ENCODE results near the gene ACSS2.
"Not testable (repeated sequence)": the region's sequence is repeated elsewhere in the genome, so short reads cannot be mapped to it uniquely, and the experiment has no call there.

The ACSS2 gene

DNA sequence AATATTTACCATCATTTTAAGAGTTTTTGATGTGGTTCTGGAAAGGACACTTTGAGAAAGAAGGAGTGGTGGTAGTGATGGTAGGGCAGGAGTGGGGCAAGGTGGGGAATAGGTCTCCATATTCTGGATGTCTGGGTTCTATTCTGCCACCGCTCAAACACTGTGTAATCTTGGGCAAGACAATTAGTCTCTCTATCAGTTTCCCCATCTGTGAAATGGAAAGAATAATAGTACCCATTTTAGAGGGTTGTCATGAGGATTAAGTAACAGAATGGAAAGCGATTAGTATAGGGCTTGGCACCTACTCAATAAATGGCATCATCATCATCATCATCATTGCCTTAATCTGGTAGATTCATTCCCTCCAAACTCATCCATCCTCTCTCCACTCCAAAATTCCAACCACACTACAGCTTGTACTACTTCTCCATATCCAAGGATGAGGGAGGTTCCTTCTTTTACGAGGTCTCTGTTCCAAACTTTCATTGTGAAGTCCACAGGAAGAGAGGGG lies 2.8 kb upstream of the ACSS2 start:
- DNase-seq (ENCODE audit: low read depth, low spot score) = no peak

DNA sequence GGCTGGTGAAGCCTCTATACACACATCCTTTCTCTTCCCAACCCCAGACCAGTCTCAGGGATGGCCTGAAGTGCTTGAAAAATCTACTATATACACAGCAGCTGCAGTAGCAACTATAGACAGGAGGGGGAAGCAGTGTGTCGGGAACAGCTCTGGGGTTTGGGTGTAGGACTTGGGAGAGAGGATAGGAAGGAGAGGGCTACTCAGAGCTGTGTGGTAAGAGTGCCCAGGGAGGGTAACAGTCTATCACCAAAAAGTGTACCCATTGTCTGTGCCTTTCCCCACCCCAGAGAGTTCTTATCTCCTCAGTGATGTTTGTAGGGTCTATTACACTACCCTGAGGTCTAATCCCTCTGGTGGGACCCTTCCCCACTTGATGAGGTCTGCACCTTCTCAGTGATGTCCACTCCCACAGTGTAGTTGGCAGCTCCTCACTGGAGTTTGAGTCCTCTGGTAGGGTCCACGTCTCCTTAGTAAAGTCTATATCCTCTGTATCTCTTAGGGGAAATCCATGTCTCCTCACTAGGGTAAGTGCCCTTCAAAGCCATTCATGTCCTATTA lies 2.2 kb upstream of the ACSS2 start:
- no peak for DNase-seq (ENCODE audit: low read depth, low spot score)

DNA sequence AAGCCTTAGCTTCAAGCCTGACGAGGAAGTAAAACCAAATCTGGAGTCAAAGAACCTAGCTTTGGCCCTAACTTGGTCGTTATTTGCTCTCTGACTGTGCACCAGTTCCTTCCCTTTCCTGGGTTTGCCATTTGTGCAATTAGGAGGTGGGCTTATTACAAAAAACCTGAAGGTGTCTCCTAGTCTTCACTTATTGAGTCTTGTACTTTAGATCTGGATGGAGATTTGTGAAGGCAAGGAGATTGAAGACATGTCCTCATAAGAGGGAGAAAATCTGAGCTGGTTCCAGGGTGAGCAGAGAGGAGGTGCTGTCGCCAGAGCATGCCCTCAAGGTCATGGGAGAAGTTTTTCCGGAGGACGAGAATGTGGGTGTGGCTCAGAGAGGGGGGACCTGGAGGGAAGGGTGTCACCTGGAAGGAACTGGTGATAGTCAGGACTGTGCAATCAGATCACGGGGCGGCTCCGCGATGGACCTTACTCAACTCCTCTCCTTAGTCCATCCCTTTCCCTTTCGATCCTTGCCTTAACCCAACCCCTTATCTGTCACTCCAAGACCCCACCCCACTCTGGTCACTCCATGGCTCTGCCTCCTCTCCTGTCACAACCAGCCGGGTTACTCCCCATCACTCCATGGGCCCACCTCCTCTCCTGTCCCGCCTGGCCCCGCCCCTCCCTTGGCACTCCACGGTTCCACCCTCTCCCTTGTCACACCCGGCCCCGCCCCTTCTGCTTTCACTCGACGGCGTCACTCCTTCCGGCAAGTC lies 588 bp upstream of the ACSS2 start:
- DNase-seq (ENCODE audit: low read depth, low spot score) = no peak

DNA sequence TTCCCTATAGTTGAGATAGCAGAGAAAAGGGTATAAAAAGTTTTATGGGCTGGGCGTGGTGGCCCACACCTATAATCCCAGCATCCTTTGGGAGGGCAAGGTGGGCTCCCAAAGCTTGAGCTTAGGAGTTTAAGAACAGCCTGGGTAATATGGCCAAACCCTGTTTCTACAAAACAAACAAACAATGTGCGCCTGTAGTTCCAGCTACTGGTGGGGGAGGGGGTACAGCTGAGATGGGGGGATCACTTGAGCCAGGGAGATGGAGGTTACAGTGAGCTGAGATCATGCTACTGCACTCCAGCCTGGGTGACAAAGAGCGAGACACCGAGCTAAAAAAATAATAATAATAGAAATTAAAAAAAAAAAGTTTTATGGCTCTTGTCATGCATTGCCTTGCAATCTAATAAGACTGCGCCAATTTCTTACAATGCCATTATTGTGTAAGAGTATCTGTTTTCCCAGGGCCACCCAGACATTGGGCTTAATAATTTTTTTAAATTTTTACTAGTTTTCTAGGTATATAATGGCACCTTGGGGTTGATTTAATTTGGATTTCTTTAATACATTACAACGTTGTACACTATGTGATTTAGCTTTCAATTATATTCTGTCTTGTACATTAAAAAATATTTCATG lies 3.9 kb downstream of the ACSS2 start:
- no peak for DNase-seq (ENCODE audit: low read depth, low spot score)

DNA sequence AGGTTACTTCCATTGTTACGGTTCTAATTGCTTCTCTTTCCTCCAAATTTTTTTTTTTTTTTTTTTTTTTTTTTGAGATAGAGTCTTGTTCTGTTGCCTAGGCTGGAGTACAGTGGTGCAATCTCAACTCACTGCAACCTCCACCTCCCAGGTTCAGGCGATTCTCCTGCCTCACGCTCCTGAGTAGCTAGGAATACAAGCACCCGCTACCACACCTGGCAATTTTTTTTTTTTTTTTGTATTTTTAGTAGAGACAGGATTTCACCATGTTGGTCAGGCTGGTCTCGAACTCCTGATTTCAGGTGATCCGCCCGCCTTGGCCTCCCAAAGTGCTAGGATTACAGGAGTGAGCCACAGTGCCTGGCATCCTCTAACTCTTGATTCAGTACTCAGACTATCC lies 4.6 kb downstream of the ACSS2 start:
- not testable (repeated sequence) for DNase-seq (ENCODE audit: low read depth, low spot score)

DNA sequence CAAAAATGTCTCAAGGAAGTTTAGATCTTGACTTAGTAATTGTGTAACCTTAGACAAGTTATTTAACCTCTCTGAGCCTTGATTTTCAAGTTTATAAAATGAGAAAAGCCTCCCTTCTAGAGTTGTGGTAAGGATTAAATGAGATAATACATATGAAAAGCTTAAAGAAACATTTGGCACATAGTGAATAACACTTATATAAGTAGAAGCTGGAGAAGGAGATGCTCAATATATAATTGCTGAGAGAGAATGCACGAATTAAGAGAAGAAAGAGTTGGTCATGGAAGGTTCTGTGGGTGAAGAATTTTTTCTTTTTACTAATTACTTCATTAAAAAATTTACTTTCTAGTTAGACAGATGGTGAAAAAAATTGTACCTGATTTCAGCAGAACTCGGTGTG lies 5.3 kb downstream of the ACSS2 start:
- no peak for DNase-seq (ENCODE audit: low read depth, low spot score)

DNA sequence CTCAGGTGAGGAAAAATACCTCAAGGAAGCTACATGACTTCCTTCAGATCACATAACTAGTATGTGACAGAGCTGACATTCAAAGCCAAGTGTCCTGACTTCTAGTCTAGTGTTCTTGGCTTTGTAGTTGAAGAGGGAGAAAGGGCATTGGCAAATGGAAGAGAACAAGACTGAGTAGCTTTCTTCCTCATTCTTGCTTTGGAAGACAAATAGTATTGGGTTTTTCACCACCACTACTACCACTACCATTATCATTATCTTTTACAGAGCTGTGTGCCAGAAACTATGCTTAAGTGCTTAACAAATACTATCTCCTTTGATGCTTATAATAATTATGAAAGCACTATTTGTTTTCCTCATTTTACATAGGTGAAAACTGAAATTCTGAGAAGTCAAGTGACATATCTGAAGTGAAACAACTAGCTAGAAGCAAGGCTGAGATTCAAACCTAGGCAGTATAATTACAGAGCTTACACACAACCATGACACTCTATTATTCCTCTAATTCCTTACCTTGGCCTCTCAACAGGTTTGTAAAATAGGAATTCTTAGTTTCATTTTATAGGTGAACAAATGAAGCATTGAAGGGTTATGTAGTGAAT lies 6.8 kb downstream of the ACSS2 start:
- no peak for DNase-seq (ENCODE audit: low read depth, low spot score)

DNA sequence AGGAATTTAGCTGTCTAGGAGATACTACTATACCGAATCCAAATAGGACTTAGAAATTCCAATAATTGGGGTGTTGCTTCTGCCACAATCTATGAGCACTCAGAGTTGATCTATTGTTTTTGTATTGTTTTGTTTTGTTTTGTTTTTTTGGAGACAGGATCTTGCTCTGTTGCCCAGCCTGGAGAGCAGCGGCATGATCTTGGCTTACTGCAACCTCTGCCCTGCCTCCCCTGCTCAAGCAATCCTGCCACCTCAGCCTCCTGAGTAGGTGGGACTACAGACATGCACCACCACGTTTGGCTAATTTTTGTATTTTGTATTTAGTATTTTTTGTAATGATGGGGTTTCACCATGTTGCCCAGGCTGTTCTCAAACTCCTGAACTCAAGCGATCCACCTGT lies 7.4 kb downstream of the ACSS2 start:
- no peak for DNase-seq (ENCODE audit: low read depth, low spot score)

DNA sequence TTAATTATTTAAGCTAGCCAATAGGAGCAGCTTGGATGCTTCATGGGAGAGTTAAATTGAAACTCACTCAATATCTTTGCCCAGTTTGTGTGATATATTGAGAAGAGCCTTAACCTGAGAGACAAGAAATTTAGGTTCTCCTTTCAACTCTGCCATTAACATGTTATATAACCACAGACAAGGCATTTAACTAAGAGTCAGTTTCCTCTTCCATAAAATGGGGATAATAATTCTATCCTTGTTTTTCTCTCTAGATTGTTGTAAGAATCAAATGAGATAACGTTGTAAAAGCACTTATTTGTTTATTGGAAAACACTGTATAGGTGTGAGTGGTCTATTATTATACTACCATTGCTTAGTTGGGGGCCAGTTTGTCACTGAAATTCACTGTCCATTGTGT lies 7.8 kb downstream of the ACSS2 start:
- no peak for DNase-seq (ENCODE audit: low read depth, low spot score)

DNA sequence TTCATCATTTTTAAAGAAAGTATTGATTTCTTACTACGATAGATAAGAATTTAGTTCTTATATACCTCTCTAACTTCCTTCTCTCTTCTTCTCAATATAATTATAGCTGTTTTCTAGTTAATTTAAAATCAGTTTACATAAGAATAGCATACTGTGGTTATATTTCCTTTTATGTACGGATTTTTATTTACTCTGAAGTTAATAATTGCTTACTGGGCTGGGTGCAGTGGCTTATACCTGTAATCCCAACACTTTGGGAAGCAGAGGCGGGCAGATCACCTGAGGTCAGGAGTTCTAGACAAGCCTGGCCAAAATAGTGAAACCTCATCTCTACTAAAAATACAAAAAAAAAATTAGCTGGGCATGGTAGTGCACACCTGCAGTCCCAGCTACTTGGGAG lies 9.7 kb downstream of the ACSS2 start:
- DNase-seq (ENCODE audit: low read depth, low spot score) = no peak

DNA sequence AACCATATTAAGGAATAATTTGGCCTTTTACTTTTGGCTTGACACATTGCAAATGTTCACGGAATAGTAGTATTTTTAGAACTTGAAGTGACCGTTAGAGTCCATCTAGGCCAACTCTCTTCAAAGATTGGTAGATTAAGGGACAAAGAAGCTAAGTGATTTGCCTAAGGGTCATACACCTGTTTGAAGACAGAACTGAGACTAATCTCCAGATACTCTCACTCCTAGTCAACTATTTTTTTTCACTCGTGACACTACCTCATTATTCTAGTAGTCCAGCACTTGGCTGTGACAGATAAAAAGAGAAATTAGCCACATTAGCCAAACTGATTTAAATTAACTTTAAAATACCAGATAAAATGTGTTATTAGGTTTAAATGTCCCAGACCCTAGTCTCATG lies 10.6 kb downstream of the ACSS2 start:
- no peak for DNase-seq (ENCODE audit: low read depth, low spot score)

DNA sequence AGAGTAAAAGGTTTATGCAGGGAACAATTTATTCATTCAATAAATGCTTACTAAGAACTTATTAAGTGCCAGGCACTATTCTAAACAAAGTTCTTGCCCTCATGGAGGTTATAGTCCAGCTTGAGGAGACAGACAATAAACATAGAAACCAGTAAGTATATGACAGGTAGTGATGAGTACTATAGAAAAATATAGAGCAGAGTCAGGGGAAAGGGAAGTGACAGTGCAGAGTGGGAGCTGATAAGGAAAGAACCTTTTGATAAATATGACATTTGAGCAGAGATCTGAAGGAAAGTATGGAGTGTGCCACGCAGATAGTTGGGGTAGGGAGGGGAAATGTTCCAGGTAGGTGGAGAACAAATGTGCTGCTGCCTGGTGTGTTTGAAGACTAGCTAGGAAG lies 12.1 kb downstream of the ACSS2 start:
- DNase-seq (ENCODE audit: low read depth, low spot score) = no peak

DNA sequence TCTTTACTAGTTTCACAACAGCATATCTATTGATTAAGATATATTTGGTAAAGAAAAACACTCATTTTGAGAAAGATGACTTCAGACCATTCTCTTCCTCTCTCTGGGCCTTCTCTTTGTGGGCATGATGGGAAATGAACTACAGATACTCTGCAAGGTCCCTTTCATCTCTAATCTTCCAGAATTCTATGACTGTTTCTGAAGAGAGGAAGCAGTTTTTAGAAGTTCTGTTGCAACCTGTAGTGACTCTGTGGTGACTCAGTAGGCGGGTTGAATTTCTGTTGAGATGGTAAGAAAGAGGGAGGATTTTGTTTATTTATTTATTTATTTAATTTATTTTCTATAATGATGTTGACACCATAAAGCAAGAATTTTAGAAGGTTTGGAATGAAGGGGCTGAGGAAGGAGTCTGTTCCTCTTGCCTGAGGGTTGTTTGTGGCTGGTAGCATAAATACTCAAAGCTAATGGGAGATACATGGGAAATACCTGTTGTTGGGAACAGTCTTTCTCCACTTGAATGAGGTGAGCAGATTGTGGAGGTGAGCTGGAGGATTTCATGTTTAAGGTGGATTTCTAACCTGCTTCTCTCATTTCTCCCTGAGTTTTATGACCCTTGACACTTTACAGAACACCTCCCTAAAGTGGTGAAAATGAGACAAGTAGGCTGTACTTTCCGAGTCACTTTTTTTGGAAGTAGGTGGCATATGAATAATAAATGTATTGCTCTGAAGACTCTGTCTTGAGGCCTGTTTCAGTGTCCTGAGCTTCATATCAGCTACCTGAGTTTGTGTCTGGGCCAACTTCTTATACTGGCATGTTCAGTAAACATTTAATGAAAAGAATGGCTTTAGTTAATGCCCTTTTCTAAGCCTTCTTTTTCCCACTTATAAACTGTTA lies 15.0 kb downstream of the ACSS2 start:
- DNase-seq (ENCODE audit: low read depth, low spot score) = no peak

DNA sequence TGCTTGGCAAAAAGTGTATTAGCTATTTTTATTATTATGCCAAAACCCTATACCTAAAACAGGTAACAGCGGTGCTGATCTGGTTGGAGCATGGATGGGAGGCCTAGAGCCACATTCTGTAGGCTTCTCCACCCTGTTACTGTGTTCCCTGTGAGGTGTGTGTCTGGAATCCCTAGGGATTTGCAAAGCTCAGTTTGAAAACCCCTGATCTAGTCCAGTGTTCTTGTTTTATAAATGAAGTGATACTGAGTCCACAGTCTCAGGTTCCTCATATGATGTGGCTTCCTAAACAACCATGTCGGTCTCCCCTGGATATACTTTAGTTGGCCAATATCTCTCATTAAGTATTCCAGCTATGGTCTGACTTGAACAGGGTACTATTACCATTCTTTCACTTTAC lies 16.3 kb downstream of the ACSS2 start:
- no peak for DNase-seq (ENCODE audit: low read depth, low spot score)

DNA sequence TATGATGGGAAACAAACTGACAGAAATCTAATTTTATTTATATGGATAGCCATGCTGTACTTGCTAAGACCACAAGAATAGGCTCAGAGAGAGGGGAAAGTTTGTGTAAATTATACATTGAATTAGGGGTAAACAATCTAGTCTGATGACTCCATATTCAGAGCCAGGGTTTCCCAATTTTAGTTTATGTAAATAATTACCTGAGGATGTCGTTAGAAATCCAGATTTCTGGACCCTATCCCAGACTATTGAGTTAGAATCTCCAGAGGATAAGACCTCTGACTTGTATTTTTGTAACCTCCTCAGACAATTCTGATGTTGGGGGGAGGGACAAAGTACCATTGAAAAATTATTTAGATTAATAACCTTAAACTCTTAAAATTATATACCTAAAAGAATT lies 18.3 kb downstream of the ACSS2 start:
- no peak for DNase-seq (ENCODE audit: low read depth, low spot score)

DNA sequence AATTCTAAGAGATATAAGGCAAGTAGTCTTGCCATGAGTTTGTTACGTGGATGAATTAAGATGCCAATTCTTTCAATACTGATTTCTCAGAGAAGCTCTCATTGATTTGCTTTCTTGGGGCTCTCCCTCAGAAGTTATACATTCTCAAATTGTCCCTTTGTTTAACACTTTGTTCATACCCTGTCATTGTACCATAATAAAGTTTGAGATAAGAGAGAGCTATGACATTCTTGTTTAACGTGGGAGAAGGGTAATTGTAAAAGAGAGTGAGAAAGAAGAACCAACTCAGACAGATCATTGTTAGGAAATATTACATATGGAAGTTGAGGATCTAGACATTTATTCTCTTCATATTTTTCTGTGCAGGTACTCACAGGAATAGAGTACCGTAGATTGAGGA lies 19.1 kb downstream of the ACSS2 start:
- DNase-seq (ENCODE audit: low read depth, low spot score) = no peak

DNA sequence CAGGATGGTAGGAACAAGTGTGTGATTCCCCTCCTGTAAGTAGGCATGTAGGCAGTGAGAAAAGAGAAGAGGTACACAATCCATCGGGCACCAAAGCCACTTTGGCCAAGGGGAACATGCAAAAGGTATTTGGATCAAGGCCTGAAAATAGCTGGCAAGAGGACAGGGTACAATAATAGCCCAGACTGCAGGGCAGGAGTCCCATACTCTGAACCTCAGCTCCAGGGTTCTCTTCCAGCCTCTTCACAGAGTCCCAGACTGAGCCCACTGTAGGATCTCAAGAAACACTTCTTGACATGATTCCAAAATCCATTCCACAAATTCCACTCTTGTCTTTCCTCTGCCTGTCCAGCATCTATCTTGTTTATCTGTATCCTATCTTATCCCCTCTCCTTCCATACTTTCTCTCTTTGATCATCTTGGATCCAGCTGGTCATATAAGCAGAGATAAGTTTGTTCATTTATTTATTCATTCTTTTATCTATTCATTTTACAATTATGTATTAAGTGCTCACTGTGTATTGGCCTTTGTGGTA lies 19.7 kb downstream of the ACSS2 start:
- DNase-seq (ENCODE audit: low read depth, low spot score) = no peak

DNA sequence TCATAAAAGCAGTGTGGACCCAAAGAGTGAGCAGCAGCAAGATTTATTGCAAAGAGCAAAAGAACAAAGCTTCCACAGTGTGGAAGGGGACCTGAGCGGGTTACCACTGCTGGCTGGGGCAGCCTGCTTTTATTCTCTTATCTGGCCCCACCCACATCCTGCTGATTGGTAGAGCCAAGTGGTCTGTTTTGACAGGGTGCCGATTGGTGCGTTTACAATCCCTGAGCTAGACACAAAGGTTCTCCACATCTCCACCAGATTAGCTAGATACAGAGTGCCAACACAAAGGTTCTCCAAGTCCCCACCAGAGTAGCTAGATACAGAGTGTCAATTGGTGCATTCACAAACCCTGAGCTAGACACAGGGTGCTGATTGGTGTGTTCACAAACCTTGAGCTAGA lies 21.7 kb downstream of the ACSS2 start:
- not testable (repeated sequence) for DNase-seq (ENCODE audit: low read depth, low spot score)

DNA sequence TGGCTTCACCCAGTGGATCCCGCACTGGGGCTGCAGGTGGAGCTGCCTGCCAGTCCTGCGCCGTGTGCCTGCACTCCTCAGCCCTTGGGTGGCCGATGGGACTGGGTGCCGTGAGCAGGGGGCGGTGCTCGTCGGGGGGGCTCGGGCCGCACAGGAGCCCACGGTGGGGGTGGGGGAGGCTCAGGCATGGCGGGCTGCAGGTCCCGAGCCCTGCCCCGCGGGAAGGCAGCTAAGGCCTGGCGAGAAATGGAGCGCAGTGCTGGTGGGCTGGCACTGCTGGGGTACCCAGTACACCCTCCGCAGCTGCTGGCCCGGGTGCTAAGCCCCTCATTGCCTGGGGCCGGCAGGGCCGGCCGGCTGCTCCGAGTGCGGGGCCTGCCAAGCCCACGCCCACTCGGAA lies 22.3 kb downstream of the ACSS2 start:
- DNase-seq (ENCODE audit: low read depth, low spot score) = not testable (repeated sequence)

DNA sequence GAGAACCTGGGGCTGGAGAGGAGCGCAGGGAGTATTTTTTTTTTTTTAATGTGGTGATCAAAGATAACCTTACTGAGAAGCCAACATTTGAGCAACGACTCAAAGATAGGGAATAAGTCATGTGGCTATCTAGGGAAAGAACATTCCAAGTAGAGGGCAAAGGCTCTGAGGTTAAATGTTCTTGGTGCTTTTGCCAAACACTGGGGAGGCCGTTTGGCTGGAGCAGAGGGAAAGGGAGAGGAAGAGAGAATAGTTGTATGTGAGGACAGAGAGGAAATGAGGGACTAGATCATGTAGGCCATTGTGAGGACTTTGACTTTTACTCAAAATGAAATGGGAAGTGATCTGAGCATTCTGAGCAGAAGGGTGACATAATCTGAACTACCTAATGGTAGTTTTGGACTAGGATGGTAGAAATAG lies 27.8 kb downstream of the ACSS2 start:
- DNase-seq (ENCODE audit: low read depth, low spot score) = no peak

Data from activated CD4-positive, CD25-positive, alpha-beta regulatory T cell treated with anti-CD3 and anti-CD28 coated beads, Interleukin-2, amount 50 U/mL, for 16 hours (primary cell).